SK-N-MC (cell line): ENCODE data around the gene RIC3.
"Not testable (repeated sequence)": the region's sequence is repeated elsewhere in the genome, so short reads cannot be mapped to it uniquely, and the experiment has no call there.

Experiments
- DNase-seq: peaks from one replicate; pipeline ENCODE4 v3.0.0-alpha.2; 2011; ENCODE audit warnings: low read depth, low spot score
- H3K27ac ChIP-seq: fragments of 200-600 bp; sonication (generic); 2 replicates; pipeline ENCODE4 v1.5.1; 2016; ENCODE audit warnings: mixed run types
- H3K36me3 ChIP-seq: fragments of 200-600 bp; sonication (generic); 2 replicates; pipeline ENCODE4 v1.6.1; 2017; ENCODE audit warnings: antibody characterized with exemption, low read length, mixed read lengths; ENCODE audit not compliant: insufficient read depth
- H3K4me3 ChIP-seq: fragments of 200-600 bp; sonication (generic); 2 replicates; pipeline ENCODE4 v1.5.1; 2016
- H3K9ac ChIP-seq: fragments of 200-600 bp; sonication (generic); 2 replicates; pipeline ENCODE4 v1.8.0; 2017; ENCODE audit warnings: mixed run types, mixed read lengths; ENCODE audit not compliant: insufficient read length
- H3K9me3 ChIP-seq: fragments of 200-600 bp; sonication (generic); 2 replicates; pipeline ENCODE4 v1.6.1; 2017; ENCODE audit warnings: low read depth, mild to moderate bottlenecking, antibody characterized with exemption, low read length, moderate library complexity, mixed read lengths
- EZH2 ChIP-seq: fragments of 200-600 bp; sonication (generic); IDR thresholded peaks from one replicate; pipeline ENCODE4 v1.6.1; 2017; ENCODE audit warnings: antibody characterized with exemption
- FOXP2 ChIP-seq: optimal IDR thresholded peaks from 2 replicates; pipeline ENCODE3; 2011; ENCODE audit warnings: mild to moderate bottlenecking, moderate library complexity; ENCODE audit not compliant: insufficient read depth; ENCODE audit errors: extremely low read length, control extremely low read depth
- POLR2AphosphoS5 ChIP-seq: IDR thresholded peaks from 2 replicates; pipeline ENCODE4 v1.6.1; 2012; ENCODE audit warnings: mild to moderate bottlenecking, low read depth, low read length, borderline replicate concordance

RIC3 gene

DNA sequence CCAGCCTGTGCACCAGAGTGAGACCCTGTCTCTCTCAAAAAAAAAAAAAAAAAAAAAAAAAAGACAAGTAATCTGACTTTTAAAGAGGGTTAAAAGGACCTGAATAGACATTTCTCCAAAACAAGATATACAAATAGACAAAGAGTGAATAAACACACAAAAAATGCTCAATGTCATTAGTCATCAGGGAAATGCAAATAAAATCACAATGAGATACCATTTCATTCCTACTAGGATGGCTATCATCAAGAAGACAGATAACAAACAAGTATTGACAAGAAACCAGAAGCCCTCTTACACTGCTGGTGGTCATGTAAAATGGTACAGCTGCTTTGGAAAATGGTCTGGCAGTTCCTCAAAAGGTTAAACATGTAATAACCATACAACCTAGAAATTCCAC lies 4.1 kb downstream of the RIC3 start:
- no peak overlapping the region for H3K4me3 ChIP-seq

DNA sequence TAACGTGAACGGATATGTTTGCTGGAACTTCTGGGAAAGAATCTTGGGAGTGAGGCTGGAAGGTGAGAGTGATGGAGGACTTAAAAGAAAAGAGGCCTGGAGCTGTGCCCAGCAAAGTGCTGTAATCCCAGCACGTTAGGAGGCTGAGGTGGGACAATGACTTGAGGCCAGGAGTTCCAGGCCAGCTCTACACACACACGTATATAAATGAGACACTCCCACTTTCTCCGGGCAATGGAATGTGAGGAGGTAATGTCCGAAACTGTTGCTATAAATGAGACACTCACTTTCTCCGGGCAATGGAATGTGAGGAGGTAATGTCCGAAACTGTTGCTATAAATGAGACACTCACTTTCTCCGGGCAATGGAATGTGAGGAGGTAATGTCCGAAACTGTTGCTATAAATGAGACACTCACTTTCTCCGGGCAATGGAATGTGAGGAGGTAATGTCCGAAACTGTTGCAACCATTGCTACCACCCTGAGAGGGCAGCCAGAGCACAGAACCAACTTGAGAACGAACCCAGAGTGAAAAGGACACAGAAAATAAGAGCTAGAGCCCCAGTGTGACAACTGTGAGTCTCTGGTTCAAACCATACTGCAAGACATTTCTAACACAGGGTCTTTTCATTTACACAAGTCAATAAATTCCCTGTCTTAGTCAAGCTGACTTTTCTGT lies 7.1 kb downstream of the RIC3 start:
- H3K9ac ChIP-seq, DNase-seq, H3K36me3 ChIP-seq, H3K4me3 ChIP-seq, H3K9me3 ChIP-seq, H3K27ac ChIP-seq: not testable (repeated sequence)

More for the DNA sequence above, 4.1 kb downstream of the RIC3 start:
- Histone ChIP-seq H3K9ac (no peak overlapping the region), H3K27ac (no peak overlapping the region), H3K36me3 (no peaks in the 10 kb centered on the region), H3K9me3 (no peaks in the 10 kb centered on the region)
- TF ChIP-seq EZH2 (no peak), POLR2AphosphoS5 (no peak), FOXP2 (no peak)
- DNase-seq, result no peak

DNA sequence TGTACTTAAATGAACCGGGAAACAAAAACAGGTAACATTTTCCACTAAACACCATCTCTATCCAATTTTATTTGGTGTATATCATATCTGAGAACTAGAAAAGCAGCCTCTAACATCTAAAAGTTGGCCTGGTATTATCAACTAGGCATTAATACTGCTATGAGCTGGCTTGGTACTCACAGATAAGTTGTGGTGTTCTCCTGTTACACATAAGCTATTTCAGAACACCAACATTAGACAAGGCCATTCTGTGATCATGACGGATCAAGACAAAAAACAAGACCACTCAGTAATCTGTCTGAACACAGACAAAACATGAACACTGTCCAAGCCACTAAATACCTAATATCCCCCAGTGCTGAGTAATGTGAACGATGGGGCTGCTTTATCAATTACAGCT lies 11.9 kb downstream of the RIC3 start:
- no peaks in the 10 kb centered on the region for H3K9me3 ChIP-seq
- no peak overlapping the region for H3K4me3 ChIP-seq
- no peak overlapping the region for H3K9ac ChIP-seq
- H3K36me3 ChIP-seq, result no peaks in the 10 kb centered on the region
- TF ChIP-seq FOXP2, result no peak
- TF ChIP-seq EZH2, result no peak
- no peak for TF ChIP-seq POLR2AphosphoS5
- DNase-seq, result no peak
- no peak overlapping the region for H3K27ac ChIP-seq

DNA sequence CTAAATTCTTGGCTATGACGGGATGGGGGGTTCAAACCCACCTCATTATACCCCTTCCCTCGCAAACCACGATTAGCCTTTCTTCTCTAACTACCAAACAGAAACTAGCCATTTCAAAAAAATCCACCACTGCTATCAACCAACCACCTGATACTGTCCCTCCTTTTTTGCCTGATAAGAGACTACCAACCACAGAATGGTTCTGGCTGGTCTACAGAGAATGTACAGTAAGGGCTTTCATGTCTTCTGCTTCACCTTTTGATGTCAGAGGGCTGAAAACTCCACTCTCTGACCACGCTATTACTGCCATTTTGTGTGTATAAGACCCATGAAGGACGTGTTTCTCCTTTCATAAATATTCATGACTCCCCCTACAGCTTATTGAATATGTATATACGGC lies 19.1 kb downstream of the RIC3 start:
- Histone ChIP-seq H3K36me3 (no peaks in the 10 kb centered on the region), H3K4me3 (no peak overlapping the region), H3K9me3 (no peaks in the 10 kb centered on the region), H3K27ac (no peak overlapping the region), H3K9ac (no peak overlapping the region)
- TF ChIP-seq EZH2, result no peak
- peak; percentile 1 for DNase-seq

DNA sequence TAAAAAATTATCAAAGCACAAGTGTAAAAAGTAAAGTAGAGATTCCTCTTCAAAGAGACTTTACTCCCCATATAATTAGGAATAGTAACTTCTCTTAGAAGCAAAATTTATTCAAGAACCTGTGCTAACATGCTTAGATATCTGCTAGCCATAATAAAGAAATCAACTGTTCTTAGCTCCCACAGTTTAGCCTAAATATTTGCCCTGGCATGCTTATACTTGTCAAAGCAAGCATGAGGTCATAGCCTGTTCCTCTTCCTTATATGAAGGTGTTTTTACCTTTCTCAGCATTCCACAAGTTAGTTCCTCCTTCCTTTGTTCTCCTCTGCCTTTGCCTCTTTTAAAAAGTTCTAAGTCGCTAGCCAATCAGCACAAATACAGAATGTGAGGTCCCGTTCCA lies 30.3 kb downstream of the RIC3 start:
- Histone ChIP-seq H3K36me3 (no peaks in the 10 kb centered on the region), H3K27ac (no peak overlapping the region), H3K9me3 (no peaks in the 10 kb centered on the region), H3K4me3 (no peak overlapping the region), H3K9ac (no peak overlapping the region)
- DNase-seq, result no peak
- TF ChIP-seq POLR2AphosphoS5, result no peak
- no peak for TF ChIP-seq EZH2
- no peak for TF ChIP-seq FOXP2

DNA sequence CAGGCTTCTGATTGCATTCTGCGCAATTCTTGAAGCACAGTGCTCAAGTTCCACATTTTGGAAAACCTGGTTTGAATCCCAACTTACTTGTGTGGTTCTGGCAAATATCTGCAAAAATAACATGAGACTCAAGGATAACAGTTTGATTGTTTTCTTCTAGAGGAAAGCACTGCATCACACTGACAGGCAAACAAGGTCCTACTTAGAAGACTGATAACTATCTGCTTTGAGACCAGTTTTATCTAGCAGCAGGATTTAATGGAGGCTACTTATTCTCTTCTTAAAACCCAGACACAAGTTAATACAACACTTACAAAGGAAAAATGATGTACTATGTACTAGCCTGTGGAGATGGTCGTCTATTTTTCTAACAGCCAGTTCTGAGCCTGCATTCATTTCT lies 41.4 kb downstream of the RIC3 start:
- TF ChIP-seq FOXP2 (no peak), POLR2AphosphoS5 (no peak), EZH2 (no peak)
- no peaks in the 10 kb centered on the region for H3K9me3 ChIP-seq

DNA sequence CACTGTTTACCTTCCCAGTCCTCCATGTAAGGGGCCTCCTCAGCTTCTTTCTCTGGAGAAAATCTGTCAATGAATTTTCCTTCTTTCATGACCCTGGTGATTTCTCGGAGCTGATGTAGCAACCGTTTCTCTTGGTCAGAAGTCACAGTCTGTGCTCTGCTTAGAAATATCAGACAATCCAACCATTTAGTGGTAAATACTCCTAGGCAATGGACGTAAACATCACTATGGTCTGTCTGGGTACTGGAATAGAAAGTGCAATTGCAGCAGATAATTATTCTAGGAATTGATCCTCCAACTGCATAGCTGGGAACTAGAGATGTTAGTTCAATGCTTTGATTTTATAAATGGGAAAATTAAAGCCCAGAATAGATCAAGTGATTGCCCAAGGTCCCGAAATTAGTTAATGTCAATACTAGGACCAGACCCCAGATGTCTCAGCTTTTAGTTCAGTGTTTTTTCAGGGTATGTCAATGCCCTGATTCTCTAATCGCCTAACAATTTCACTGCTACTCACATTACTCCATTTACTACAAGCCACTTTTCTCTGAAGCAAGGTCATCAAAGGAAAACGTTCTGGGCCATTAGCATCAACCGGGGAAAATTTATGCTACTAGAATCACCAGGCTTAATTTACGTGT lies 42.1 kb downstream of the RIC3 start:
- no peaks in the 10 kb centered on the region for H3K9me3 ChIP-seq

More for the DNA sequence above, 41.4 kb downstream of the RIC3 start:
- Histone ChIP-seq H3K4me3 (no peak overlapping the region), H3K9ac (no peak overlapping the region), H3K27ac (no peak overlapping the region), H3K36me3 (no peaks in the 10 kb centered on the region)
- no peak for DNase-seq

DNA sequence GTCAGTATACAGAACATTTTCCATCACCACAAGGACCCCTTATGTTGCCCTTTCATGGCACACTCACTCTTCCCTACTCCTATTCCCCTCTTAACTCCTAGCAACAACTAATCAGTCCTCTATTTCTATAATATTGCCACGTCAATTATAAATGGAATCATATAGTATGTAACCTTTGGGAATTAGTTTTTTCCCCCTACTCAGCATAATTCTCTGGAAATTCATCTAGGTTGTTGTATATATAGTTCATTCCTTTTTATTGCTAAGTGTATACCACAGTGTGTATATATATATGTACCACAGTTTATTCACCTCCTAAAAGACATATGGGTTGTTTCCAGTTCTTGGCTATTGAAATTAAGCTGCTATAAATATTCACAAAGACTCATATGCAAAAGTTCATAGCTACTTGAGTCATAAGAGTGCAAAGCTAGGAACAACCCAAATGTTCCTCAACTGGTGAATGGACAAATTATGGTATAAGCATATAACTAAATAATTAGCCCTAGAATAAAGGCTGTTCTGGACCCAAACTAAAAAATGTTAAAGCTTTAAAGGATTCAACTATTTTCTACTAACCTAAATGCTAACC lies 46.6 kb downstream of the RIC3 start:
- Histone ChIP-seq H3K27ac (no peak overlapping the region), H3K4me3 (no peak overlapping the region), H3K9ac (no peak overlapping the region), H3K36me3 (no peaks in the 10 kb centered on the region), H3K9me3 (no peaks in the 10 kb centered on the region)
- no peak for TF ChIP-seq POLR2AphosphoS5
- TF ChIP-seq EZH2, result no peak
- no peak for TF ChIP-seq FOXP2
- no peak for DNase-seq

More for the DNA sequence above, 42.1 kb downstream of the RIC3 start:
- TF ChIP-seq POLR2AphosphoS5 (no peak), EZH2 (no peak), FOXP2 (no peak)
- H3K9ac ChIP-seq, result no peak overlapping the region
- H3K4me3 ChIP-seq, result no peak overlapping the region
- no peak for DNase-seq
- no peaks in the 10 kb centered on the region for H3K36me3 ChIP-seq
- no peak overlapping the region for H3K27ac ChIP-seq

DNA sequence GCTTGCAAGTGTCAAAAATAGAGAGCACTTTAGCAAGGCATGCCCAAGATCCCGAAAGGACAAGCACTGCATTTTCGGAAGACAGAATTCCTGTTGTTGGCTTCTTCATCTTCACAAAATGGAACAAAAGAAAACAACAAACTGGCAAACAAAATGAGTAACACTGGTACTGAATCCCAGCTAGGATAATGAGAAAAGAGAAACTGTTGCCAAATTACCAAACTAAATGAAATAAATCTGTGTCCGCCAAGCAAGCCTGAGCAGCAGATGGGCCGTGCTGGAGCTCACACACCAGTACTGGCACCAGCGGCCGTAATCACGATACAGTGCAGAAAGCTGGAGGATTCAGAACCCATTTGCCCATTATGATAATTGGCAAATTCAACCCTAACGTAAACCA lies 57.2 kb downstream of the RIC3 start:
- TF ChIP-seq FOXP2 (no peak), EZH2 (no peak), POLR2AphosphoS5 (no peak)
- no peaks in the 10 kb centered on the region for H3K36me3 ChIP-seq
- no peak for DNase-seq

More for the DNA sequence above, 57.2 kb downstream of the RIC3 start:
- H3K4me3 ChIP-seq, result no peak overlapping the region
- no peak overlapping the region for H3K27ac ChIP-seq
- H3K9ac ChIP-seq, result no peak overlapping the region
- no peaks in the 10 kb centered on the region for H3K9me3 ChIP-seq
